Panc1 (cell line): ENCODE results near the gene PHF21A.

Experiments used
- POLR2AphosphoS5 ChIP-seq: IDR thresholded peaks from 2 replicates; pipeline ENCODE4 v1.6.1; 2012; ENCODE audit warnings: mild to moderate bottlenecking, low read depth, low read length, moderate library complexity
- SIN3A ChIP-seq: IDR thresholded peaks from 2 replicates; pipeline ENCODE4 v1.6.1; 2012; ENCODE audit warnings: low read depth, mild to moderate bottlenecking, low read length, moderate library complexity, borderline replicate concordance; ENCODE audit not compliant: insufficient read depth
- TCF7L2 ChIP-seq: IDR thresholded peaks from 2 replicates; pipeline ENCODE4 v1.6.1; 2011; ENCODE audit warnings: mild to moderate bottlenecking, low read depth, low read length, inconsistent platforms
- TF ChIP-seq, protein P1 (sequence below): fragments of 450-650 bp; IDR thresholded peaks from 2 replicates; pipeline ENCODE4 v1.5.1; 2017; ENCODE audit warnings: mild to moderate bottlenecking
- TF ChIP-seq, protein P2 (sequence below), 2 experiments: IDR thresholded peaks; 2 replicates each; pipeline ENCODE4 v1.6.1; 2011 to 2012; ENCODE audit warnings: low read depth in 2 of 2, control low read depth in 1 of 2, low read length in 1 of 2, mild to moderate bottlenecking in 1 of 2, moderate library complexity in 1 of 2; ENCODE audit not compliant: insufficient read depth in 1 of 2

GRCh38 chr11:45913514-45913913 is 207.7 kb downstream of the PHF21A start:
- TF ChIP-seq, protein P1, sequence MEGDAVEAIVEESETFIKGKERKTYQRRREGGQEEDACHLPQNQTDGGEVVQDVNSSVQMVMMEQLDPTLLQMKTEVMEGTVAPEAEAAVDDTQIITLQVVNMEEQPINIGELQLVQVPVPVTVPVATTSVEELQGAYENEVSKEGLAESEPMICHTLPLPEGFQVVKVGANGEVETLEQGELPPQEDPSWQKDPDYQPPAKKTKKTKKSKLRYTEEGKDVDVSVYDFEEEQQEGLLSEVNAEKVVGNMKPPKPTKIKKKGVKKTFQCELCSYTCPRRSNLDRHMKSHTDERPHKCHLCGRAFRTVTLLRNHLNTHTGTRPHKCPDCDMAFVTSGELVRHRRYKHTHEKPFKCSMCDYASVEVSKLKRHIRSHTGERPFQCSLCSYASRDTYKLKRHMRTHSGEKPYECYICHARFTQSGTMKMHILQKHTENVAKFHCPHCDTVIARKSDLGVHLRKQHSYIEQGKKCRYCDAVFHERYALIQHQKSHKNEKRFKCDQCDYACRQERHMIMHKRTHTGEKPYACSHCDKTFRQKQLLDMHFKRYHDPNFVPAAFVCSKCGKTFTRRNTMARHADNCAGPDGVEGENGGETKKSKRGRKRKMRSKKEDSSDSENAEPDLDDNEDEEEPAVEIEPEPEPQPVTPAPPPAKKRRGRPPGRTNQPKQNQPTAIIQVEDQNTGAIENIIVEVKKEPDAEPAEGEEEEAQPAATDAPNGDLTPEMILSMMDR, result no peak
- TF ChIP-seq POLR2AphosphoS5 (no peak), SIN3A (no peak), TCF7L2 (no peak)
- TF ChIP-seq, protein P2, sequence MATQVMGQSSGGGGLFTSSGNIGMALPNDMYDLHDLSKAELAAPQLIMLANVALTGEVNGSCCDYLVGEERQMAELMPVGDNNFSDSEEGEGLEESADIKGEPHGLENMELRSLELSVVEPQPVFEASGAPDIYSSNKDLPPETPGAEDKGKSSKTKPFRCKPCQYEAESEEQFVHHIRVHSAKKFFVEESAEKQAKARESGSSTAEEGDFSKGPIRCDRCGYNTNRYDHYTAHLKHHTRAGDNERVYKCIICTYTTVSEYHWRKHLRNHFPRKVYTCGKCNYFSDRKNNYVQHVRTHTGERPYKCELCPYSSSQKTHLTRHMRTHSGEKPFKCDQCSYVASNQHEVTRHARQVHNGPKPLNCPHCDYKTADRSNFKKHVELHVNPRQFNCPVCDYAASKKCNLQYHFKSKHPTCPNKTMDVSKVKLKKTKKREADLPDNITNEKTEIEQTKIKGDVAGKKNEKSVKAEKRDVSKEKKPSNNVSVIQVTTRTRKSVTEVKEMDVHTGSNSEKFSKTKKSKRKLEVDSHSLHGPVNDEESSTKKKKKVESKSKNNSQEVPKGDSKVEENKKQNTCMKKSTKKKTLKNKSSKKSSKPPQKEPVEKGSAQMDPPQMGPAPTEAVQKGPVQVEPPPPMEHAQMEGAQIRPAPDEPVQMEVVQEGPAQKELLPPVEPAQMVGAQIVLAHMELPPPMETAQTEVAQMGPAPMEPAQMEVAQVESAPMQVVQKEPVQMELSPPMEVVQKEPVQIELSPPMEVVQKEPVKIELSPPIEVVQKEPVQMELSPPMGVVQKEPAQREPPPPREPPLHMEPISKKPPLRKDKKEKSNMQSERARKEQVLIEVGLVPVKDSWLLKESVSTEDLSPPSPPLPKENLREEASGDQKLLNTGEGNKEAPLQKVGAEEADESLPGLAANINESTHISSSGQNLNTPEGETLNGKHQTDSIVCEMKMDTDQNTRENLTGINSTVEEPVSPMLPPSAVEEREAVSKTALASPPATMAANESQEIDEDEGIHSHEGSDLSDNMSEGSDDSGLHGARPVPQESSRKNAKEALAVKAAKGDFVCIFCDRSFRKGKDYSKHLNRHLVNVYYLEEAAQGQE (IDR thresholded peaks at IDR 0.05; ENCODE audit: insufficient read depth in 1 of 2, low read depth in 2 of 2, low read length in 1 of 2), result no peak
